GM18498 (cell line): Measurements from ENCODE around the gene CLCNKA.
A peak's percentile ranks its signal among the peaks of the same experiment; 100 is the strongest.

Source experiments
- ATAC-seq: cut with Tn5 transposase; IDR thresholded peaks from one replicate; pipeline ENCODE4 v1.9.1; 2021; ENCODE audit warnings: mild to moderate bottlenecking, moderate library complexity; ENCODE audit not compliant: unreplicated experiment

CLCNKA gene

GRCh38 chr1:16076031-16076864 is 54.4 kb downstream of the CLCNKA start:
- ATAC-seq: no peak

GRCh38 chr1:16076865-16077238 is 55.0 kb downstream of the CLCNKA start:
- ATAC-seq: no peak

- ATAC-seq: no peak
Observed at GRCh38 chr1:16077406-16078245, 55.8 kb downstream of the CLCNKA start.

GRCh38 chr1:16078925-16079656 is 57.3 kb downstream of the CLCNKA start:
- peak; percentile 57 for ATAC-seq

- no peak for ATAC-seq
Observed at GRCh38 chr1:16080422-16081150, 58.8 kb downstream of the CLCNKA start.

GRCh38 chr1:16081636-16082035 is 59.8 kb downstream of the CLCNKA start:
- ATAC-seq: no peak

GRCh38 chr1:16082283-16083038 is 60.6 kb downstream of the CLCNKA start:
- no peak for ATAC-seq

GRCh38 chr1:16083486-16083885 is 61.6 kb downstream of the CLCNKA start:
- ATAC-seq: no peak
